ENCODE results near the gene NTHL1. TPM values are rescaled to one million over a fixed set of nuclear protein-coding genes. Genes with fewer than 3 reads are reported as not detected.
A peak's percentile ranks its signal among the peaks of the same experiment; 100 is the strongest.

Gene NTHL1
- total RNA-seq, 1 donor from 2014 or later, result 25.6 TPM

GRCh38 chr16:2003827-2004641 lies 43.6 kb downstream of the NTHL1 start:
- peak; percentile 97 for DNase-seq (ENCODE audit: low spot score)
- H3K27ac Mint-ChIP-seq (ENCODE audit: unreplicated experiment), result no peak overlapping the region
- peaks cover 6% of the 10 kb centered on the region for H3K36me3 Mint-ChIP-seq (ENCODE audit: low read depth, unreplicated experiment)

GRCh38 chr16:2003231-2003826 lies 44.3 kb downstream of the NTHL1 start:
- peaks cover 9% of the 10 kb centered on the region for H3K27me3 Mint-ChIP-seq (ENCODE audit: unreplicated experiment)
- TF ChIP-seq CTCF (IDR thresholded peaks at IDR 0.05; ENCODE audit: unreplicated experiment), result no peak

More at GRCh38 chr16:2003827-2004641, 43.6 kb downstream of the NTHL1 start:
- Mint-ChIP-seq H3K4me1 (ENCODE audit: unreplicated experiment) (peaks cover 15% of the 10 kb centered on the region), H3K27me3 (ENCODE audit: unreplicated experiment) (peaks cover 11% of the 10 kb centered on the region), H3K4me3 (ENCODE audit: unreplicated experiment) (no peak overlapping the region), H3K9me3 (ENCODE audit: unreplicated experiment) (no peaks in the 10 kb centered on the region)
- peak; percentile 91 for TF ChIP-seq CTCF (IDR thresholded peaks at IDR 0.05; ENCODE audit: unreplicated experiment)

GRCh38 chr16:2002406-2003230 lies 45.0 kb downstream of the NTHL1 start:
- TF ChIP-seq CTCF (IDR thresholded peaks at IDR 0.05; ENCODE audit: unreplicated experiment), result no peak

More at GRCh38 chr16:2003231-2003826, 44.3 kb downstream of the NTHL1 start:
- Mint-ChIP-seq H3K9me3 (ENCODE audit: unreplicated experiment) (no peaks in the 10 kb centered on the region), H3K27ac (ENCODE audit: unreplicated experiment) (no peak overlapping the region), H3K4me3 (ENCODE audit: unreplicated experiment) (no peak overlapping the region), H3K4me1 (ENCODE audit: unreplicated experiment) (peaks cover 10% of the 10 kb centered on the region), H3K36me3 (ENCODE audit: low read depth, unreplicated experiment) (peaks cover 1% of the 10 kb centered on the region)
- DNase-seq (ENCODE audit: low spot score), result no peak

GRCh38 chr16:2001456-2002355 lies 45.9 kb downstream of the NTHL1 start:
- Mint-ChIP-seq H3K27ac (ENCODE audit: unreplicated experiment) (no peak overlapping the region), H3K4me3 (ENCODE audit: unreplicated experiment) (no peak overlapping the region), H3K9me3 (ENCODE audit: unreplicated experiment) (no peaks in the 10 kb centered on the region), H3K36me3 (ENCODE audit: low read depth, unreplicated experiment) (peaks cover 4% of the 10 kb centered on the region), H3K4me1 (ENCODE audit: unreplicated experiment) (peaks cover 4% of the 10 kb centered on the region), H3K27me3 (ENCODE audit: unreplicated experiment) (peaks cover 6% of the 10 kb centered on the region)
- no peak for TF ChIP-seq CTCF (IDR thresholded peaks at IDR 0.05; ENCODE audit: unreplicated experiment)
- DNase-seq (ENCODE audit: low spot score), result no peak

More at GRCh38 chr16:2002406-2003230, 45.0 kb downstream of the NTHL1 start:
- Mint-ChIP-seq H3K36me3 (ENCODE audit: low read depth, unreplicated experiment) (no peaks in the 10 kb centered on the region), H3K4me3 (ENCODE audit: unreplicated experiment) (peak overlapping the region; percentile 37), H3K27me3 (ENCODE audit: unreplicated experiment) (peaks cover 7% of the 10 kb centered on the region), H3K27ac (ENCODE audit: unreplicated experiment) (no peak overlapping the region), H3K4me1 (ENCODE audit: unreplicated experiment) (peaks cover 5% of the 10 kb centered on the region), H3K9me3 (ENCODE audit: unreplicated experiment) (no peaks in the 10 kb centered on the region)
- no peak for DNase-seq (ENCODE audit: low spot score)
